ENCODE data around the gene PIEZO1. TPM values are rescaled to one million over a fixed set of nuclear protein-coding genes. Genes with fewer than 3 reads are reported as not detected.

PIEZO1 gene
- total RNA-seq, 1 donor = 197 TPM

DNA sequence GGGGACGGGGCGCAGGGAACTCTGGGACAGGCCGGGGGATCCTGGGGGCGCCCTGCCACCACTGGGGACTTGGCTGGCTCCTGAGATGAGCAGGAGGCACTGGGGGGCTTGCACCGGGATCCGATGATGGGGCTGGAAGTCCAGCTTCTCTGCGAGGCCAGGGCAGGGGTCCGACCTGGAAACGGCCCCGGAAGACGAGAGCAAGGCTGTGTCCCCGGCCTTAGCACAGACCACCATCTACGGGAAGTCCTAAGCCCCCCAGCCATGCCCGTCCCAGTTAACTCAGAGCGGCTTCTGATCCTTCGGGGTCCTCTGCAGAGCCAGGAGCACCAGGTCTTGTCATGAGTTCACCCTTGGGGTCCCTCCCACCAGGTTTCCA, 19.1 kb upstream of the PIEZO1 start:
- no peak for DNase-seq (ENCODE audit: low read depth)
- peak overlapping the region; percentile 69 for H3K4me3 ChIP-seq (ENCODE audit: low read depth, low read length)
- TF ChIP-seq, protein P1, sequence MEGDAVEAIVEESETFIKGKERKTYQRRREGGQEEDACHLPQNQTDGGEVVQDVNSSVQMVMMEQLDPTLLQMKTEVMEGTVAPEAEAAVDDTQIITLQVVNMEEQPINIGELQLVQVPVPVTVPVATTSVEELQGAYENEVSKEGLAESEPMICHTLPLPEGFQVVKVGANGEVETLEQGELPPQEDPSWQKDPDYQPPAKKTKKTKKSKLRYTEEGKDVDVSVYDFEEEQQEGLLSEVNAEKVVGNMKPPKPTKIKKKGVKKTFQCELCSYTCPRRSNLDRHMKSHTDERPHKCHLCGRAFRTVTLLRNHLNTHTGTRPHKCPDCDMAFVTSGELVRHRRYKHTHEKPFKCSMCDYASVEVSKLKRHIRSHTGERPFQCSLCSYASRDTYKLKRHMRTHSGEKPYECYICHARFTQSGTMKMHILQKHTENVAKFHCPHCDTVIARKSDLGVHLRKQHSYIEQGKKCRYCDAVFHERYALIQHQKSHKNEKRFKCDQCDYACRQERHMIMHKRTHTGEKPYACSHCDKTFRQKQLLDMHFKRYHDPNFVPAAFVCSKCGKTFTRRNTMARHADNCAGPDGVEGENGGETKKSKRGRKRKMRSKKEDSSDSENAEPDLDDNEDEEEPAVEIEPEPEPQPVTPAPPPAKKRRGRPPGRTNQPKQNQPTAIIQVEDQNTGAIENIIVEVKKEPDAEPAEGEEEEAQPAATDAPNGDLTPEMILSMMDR (IDR thresholded peaks at IDR 0.05; ENCODE audit: insufficient read depth, low read depth, low read length) = no peak

DNA sequence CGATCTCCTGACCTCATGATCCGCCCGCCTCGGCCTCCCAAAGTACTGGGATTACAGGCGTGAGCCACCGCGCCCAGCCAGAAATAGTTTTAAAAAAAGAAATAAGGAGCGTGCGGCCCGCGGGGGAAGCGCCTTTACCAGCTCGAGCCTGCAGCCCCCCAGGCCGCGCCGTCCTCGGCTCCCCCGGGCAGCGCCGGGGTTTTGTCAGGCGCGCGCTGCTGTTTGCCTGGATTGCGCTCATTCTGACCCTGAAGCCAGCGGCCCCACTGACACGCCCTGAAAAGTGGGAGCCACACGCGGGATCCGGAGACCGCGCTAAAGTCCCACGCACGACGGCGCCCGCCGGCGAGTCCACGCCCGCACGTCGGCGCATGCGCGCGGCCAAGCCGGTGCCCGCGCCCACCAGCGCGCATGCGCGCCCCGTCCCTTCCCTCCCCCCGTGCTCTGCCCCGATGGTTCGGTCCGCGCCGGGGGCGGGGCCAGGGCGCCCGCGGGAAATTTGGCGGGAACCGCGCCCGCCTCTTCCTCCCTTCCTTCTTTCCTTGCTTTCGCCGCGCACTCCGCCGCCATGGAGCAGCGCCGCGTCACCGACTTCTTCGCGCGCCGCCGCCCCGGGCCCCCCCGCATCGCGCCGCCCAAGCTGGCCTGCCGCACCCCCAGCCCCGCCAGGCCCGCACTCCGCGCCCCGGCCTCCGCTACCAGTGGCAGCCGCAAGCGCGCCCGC, 18.4 kb upstream of the PIEZO1 start, which contains the start of gene CDT1:
Gene CDT1, plus strand, starts transcription at position 526 of the 724 bp plus-strand sequence. Its CDS starts 43 bp downstream, at position 569.
- peak; percentile 74 for DNase-seq (ENCODE audit: low read depth)
- TF ChIP-seq, protein P1 (IDR thresholded peaks at IDR 0.05; ENCODE audit: insufficient read depth, low read depth, low read length) = no peak
- peak within 1 kb of the TSS; percentile 69 for H3K4me3 ChIP-seq (ENCODE audit: low read depth, low read length)

DNA sequence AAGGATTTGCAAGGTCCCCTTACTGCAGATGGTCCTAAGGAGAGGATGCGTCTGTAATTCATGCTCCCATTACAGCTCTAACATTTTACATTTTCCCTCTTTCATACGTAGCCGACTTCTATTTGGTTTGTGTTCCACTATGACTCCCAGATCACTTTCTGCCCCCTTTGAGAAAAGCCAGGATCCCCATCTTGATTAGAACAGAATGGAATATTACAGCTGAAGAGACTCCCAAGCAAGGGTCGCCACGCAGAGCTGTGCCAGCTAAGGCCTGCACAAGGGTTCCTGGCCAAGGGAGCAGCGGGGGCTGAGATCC, 15.2 kb upstream of the PIEZO1 start:
- H3K4me3 ChIP-seq (ENCODE audit: low read depth, low read length) = no peak overlapping the region
- TF ChIP-seq, protein P1 (IDR thresholded peaks at IDR 0.05; ENCODE audit: insufficient read depth, low read depth, low read length) = no peak
- DNase-seq (ENCODE audit: low read depth) = no peak

DNA sequence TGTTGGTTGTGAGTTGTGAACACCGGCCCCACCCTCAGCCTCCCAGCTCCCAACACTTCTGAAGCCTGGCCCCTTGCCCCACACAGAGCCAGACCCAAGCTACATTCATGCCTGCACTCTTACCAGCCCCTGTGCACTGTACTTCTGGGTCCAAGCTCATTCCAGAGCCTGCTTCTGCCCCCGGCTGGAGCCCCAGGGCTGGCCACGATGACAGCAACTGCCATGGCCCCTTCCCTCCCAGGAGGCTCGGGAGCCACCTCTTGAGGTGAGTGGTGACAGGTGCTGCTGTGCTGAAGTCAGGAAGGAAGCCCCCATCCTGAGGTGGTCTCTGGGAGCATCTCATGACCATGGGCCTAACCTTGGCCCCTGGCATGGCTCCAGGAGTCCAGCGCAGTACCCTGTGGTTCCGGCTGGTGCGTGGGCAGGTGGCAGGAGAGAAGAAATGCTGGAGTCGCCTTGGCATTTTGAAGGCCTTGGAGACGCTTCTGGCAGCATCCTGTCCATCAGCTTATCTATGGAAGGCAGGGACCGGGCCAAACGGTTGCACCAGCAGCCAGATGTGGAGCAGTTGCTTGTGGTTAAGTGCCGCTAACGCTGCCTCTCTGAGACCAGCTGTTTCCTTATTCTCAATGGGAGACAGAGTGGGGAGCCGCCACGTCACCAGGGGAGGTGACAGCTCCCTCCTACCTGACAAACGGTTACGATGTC, 14.7 kb upstream of the PIEZO1 start:
- TF ChIP-seq, protein P1 (IDR thresholded peaks at IDR 0.05; ENCODE audit: insufficient read depth, low read depth, low read length) = no peak
- no peak overlapping the region for H3K4me3 ChIP-seq (ENCODE audit: low read depth, low read length)
- no peak for DNase-seq (ENCODE audit: low read depth)

DNA sequence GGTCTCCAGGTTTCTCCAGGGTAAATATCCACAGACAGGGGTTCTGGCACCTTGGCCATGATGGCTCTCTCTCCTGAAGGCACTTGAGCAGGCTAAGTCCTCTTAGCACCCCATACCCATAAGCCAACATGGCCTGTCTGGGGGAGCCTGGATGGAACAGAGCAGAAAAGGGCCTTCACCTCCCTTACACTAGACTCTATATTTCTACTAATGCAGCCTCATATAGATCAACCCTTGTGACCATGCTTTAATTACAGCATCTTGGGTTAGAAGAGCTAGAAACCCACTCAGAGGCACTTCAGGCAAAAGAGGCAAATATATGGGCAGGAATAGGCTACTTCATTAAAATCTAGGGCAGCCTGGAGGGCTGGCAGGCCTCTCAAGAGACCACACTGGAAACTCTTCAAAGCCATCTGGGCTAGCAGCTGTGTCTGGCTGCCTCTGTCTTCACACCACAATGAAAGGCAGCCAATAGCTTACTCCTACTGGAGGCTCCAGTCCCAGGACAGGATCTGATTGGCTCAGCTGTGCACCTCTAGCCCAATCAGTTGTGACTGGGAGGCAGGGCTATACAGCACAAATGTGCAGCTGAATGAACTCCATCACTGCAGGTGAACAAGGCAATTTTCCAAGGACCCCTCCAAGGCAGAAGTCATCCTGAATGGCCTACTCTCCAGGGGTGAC, 13.9 kb upstream of the PIEZO1 start:
- TF ChIP-seq, protein P1 (IDR thresholded peaks at IDR 0.05; ENCODE audit: insufficient read depth, low read depth, low read length) = no peak
- H3K4me3 ChIP-seq (ENCODE audit: low read depth, low read length) = no peak overlapping the region
- no peak for DNase-seq (ENCODE audit: low read depth)

DNA sequence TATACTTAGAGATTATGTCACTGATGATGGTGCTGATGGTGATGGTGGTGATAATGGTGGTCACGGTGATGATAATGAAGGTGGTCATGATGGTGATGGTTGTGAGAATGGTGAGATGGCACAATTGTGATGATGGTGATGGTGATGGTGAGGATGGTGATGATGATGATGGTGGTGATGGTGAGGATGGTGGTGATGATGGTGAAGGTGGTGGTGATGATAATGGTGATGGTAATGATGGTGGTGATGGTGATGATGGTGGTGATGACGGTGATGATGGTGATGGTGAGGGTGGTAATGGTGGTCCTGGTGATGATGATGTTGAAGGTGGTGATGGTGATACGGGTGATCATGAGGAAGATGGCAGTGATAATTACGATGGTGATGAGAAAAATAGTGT, 13.1 kb upstream of the PIEZO1 start:
- DNase-seq (ENCODE audit: low read depth) = no peak
- TF ChIP-seq, protein P1 (IDR thresholded peaks at IDR 0.05; ENCODE audit: insufficient read depth, low read depth, low read length) = no peak
- H3K4me3 ChIP-seq (ENCODE audit: low read depth, low read length) = no peak overlapping the region

Data from fibroblast of villous mesenchyme (primary cell).